OCI-LY7 (cell line): Measurements from ENCODE around the gene PPIL6. TPM values are rescaled to one million over a fixed set of nuclear protein-coding genes. Genes with fewer than 3 reads are reported as not detected.

Experiments
- BruUV-seq: library from RNA; stranded (reverse); fragments of 400-500 nt; replicated peaks from 2 replicates; lab custom pipeline; 2021; lab: Mats Ljungman, UMichigan
- CTCF ChIA-PET: fragments of 300-600 bp; sonication (Branson Sonifier 250); formaldehyde crosslinking; loops from one replicate; lab custom pipeline; 2022; ENCODE audit warnings: antibody characterized with exemption; ENCODE audit not compliant: unreplicated experiment; lab: Charles Lee
- POLR2A ChIA-PET: fragments of 300-600 bp; sonication (Branson Sonifier 250); formaldehyde crosslinking; loops from one replicate; lab custom pipeline; 2022; ENCODE audit warnings: antibody characterized with exemption; lab: Charles Lee
- DNase-seq: peaks from one replicate; pipeline ENCODE4 v3.0.0-alpha.2; 2015; ENCODE audit warnings: low spot score
- H2AFZ ChIP-seq: fragments of 200-600 bp; sonication (generic), shearing (Covaris generic); 2 replicates; pipeline ENCODE4 v1.6.1; 2014; ENCODE audit warnings: mild to moderate bottlenecking, antibody characterized with exemption, low read length, moderate library complexity
- H3K27ac ChIP-seq: fragments of 200-600 bp; sonication (generic); 2 replicates; pipeline ENCODE4 v1.5.1; 2014; ENCODE audit warnings: mixed run types, low read depth, mild to moderate bottlenecking, moderate library complexity, low read length, inconsistent platforms; ENCODE audit not compliant: poor library complexity, severe bottlenecking
- H3K36me3 ChIP-seq: fragments of 200-600 bp; sonication (generic); 2 replicates; pipeline ENCODE4 v1.6.1; 2014; ENCODE audit warnings: mild to moderate bottlenecking, antibody characterized with exemption, low read length, moderate library complexity, mixed read lengths; ENCODE audit not compliant: insufficient read depth
- H3K4me1 ChIP-seq: fragments of 200-600 bp; sonication (generic); 2 replicates; pipeline ENCODE4 v1.5.1; 2014; ENCODE audit warnings: mild to moderate bottlenecking, low read length; ENCODE audit not compliant: insufficient read depth, poor library complexity, severe bottlenecking
- H3K4me2 ChIP-seq: fragments of 200-600 bp; sonication (generic); 2 replicates; pipeline ENCODE4 v1.6.1; 2014; ENCODE audit warnings: mild to moderate bottlenecking, low read length
- H3K4me3 ChIP-seq: fragments of 200-600 bp; sonication (generic); 2 replicates; pipeline ENCODE4 v1.5.1; 2014; ENCODE audit warnings: mild to moderate bottlenecking, low read depth, low read length; ENCODE audit not compliant: poor library complexity, severe bottlenecking
- H3K79me2 ChIP-seq: fragments of 200-600 bp; sonication (generic); 2 replicates; pipeline ENCODE4 v1.6.1; 2016; ENCODE audit warnings: low read depth, mild to moderate bottlenecking, low read length, moderate library complexity, mixed read lengths; ENCODE audit not compliant: insufficient read depth
- H3K9me2 ChIP-seq: fragments of 200-600 bp; sonication (generic); 2 replicates; pipeline ENCODE4 v1.6.1; 2016; ENCODE audit warnings: mild to moderate bottlenecking, low read length, mixed read lengths; ENCODE audit not compliant: insufficient read depth
- H3K9me3 ChIP-seq: fragments of 200-600 bp; sonication (generic); 2 replicates; pipeline ENCODE4 v1.6.1; 2014; ENCODE audit warnings: mild to moderate bottlenecking, mixed run types, low read length, mixed read lengths
- H4K20me1 ChIP-seq: fragments of 200-600 bp; sonication (generic); 2 replicates; pipeline ENCODE4 v1.6.1; 2014; ENCODE audit warnings: mild to moderate bottlenecking, antibody characterized with exemption, low read length, moderate library complexity, mixed read lengths; ENCODE audit not compliant: insufficient read depth
- EZH2phosphoT487 ChIP-seq: fragments of 200-600 bp; sonication (generic); IDR thresholded peaks from 2 replicates; pipeline ENCODE4 v1.6.1; 2018; ENCODE audit warnings: low read depth, borderline replicate concordance, mild to moderate bottlenecking, mixed run types, antibody characterized with exemption, low read length, moderate library complexity, mixed read lengths
- intact Hi-C: fragments of 100-400 bp; cut with micrococcal nuclease; formaldehyde crosslinking; loops from one replicate; pipeline ENCODE4 v1.10.0; 2022; ENCODE audit not compliant: unreplicated experiment
- total RNA-seq, 2 experiments: library from RNA; depleted of rRNA in 1 of 2; stranded (reverse); fragments of >200 nt in 1 of 2; shearing (Covaris generic) in 1 of 2; gene quantifications; 2 replicates each; pipeline ENCODE4 v1.2.3, GENCODE V29; 2014 to 2022
- TF ChIP-seq, protein P1 (sequence below): fragments of 200-600 bp; sonication (generic); conservative IDR thresholded peaks from 2 replicates; pipeline ENCODE4 v1.5.1; 2014; ENCODE audit warnings: mild to moderate bottlenecking, antibody characterized with exemption, low read length, moderate library complexity, mixed read lengths

Gene PPIL6
- total RNA-seq, 2 experiments from 2014 or later, result 1.6 to 1.7 TPM

- Histone ChIP-seq H3K4me3 (no peak overlapping the region), H3K4me1 (peaks cover 39% of the 10 kb centered on the region), H2AFZ (no peak overlapping the region), H3K79me2 (peaks cover 6% of the 10 kb centered on the region; the same call in 1 of the 2 replicates), H3K36me3 (peaks cover 85% of the 10 kb centered on the region), H3K27ac (no peak overlapping the region), H3K9me2 (no peaks in the 10 kb centered on the region), H4K20me1 (no peaks in the 10 kb centered on the region), H3K4me2 (no peak overlapping the region), H3K9me3 (no peaks in the 10 kb centered on the region)
- POLR2A ChIA-PET, result no interaction called here
- CTCF ChIA-PET, result no interaction called here
- DNase-seq, result no peak
- intact Hi-C loops, result no loop called here
- TF ChIP-seq, protein P1, sequence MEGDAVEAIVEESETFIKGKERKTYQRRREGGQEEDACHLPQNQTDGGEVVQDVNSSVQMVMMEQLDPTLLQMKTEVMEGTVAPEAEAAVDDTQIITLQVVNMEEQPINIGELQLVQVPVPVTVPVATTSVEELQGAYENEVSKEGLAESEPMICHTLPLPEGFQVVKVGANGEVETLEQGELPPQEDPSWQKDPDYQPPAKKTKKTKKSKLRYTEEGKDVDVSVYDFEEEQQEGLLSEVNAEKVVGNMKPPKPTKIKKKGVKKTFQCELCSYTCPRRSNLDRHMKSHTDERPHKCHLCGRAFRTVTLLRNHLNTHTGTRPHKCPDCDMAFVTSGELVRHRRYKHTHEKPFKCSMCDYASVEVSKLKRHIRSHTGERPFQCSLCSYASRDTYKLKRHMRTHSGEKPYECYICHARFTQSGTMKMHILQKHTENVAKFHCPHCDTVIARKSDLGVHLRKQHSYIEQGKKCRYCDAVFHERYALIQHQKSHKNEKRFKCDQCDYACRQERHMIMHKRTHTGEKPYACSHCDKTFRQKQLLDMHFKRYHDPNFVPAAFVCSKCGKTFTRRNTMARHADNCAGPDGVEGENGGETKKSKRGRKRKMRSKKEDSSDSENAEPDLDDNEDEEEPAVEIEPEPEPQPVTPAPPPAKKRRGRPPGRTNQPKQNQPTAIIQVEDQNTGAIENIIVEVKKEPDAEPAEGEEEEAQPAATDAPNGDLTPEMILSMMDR, result no peak
- no peak for TF ChIP-seq EZH2phosphoT487
- BruUV-seq, result no TSS peak
Observed at GRCh38 chr6:109448615-109449014, 8.2 kb upstream of the PPIL6 start.

DNA sequence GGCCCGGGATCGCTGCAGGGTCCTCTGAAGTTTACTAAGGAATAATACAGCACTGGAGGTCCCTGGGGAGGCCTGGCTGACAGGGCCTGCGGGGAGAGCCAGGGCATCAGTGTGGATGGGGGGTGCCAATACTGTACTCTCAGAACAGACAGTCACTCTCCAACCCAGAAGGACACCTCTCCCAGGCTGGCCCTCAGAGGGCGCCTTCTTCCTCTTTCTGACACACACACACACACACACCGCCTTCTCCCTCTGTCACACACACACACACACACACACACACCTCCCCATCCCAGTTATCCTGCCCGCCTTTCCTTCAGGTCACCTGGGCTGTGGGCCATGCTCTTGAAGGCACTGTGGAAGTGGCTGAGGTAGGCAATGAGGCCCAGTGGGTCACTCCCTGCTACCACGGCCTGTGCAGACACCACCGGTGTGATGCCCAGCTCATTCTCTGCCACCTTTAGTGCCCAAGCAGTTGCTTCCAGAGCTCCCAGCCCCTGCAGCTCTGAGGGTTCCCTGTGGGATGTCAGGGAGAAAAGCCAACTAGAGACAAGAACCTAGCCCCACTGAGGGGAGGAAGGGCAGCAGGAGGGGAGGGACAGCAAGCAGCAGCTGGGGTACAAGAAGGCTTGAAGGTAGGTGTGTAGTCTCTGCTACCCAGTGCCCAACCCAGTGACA, 7.6 kb upstream of the PPIL6 start:
- H3K36me3 ChIP-seq, result peaks cover 85% of the 10 kb centered on the region
- no peaks in the 10 kb centered on the region for H3K9me3 ChIP-seq
- H2AFZ ChIP-seq, result no peak overlapping the region
- no peaks in the 10 kb centered on the region for H4K20me1 ChIP-seq
- no TSS peak for BruUV-seq
- no peak for DNase-seq
- CTCF ChIA-PET, result no interaction called here
- H3K79me2 ChIP-seq, result peaks cover under 1% of the 10 kb centered on the region; the same call in 1 of the 2 replicates
- TF ChIP-seq, protein P1, result peak; percentile 39
- no peak for TF ChIP-seq EZH2phosphoT487
- H3K4me2 ChIP-seq, result no peak overlapping the region
- no peak overlapping the region for H3K27ac ChIP-seq
- H3K4me1 ChIP-seq, result peaks cover 34% of the 10 kb centered on the region
- H3K4me3 ChIP-seq, result no peak overlapping the region
- POLR2A ChIA-PET, result interaction anchor here (1.4 kb wide), 1 partner anchor 8 kb away, joined by 4 read pairs; the partner anchor contains the start of gene MICAL1
- intact Hi-C loops, result no loop called here
- no peaks in the 10 kb centered on the region for H3K9me2 ChIP-seq

- Histone ChIP-seq H3K4me1 (peaks cover 26% of the 10 kb centered on the region), H3K79me2 (no peaks in the 10 kb centered on the region), H3K27ac (no peak overlapping the region), H3K9me3 (no peaks in the 10 kb centered on the region), H3K4me3 (no peak overlapping the region), H2AFZ (no peak overlapping the region), H3K36me3 (peaks cover 87% of the 10 kb centered on the region), H3K4me2 (no peak overlapping the region), H3K9me2 (no peaks in the 10 kb centered on the region), H4K20me1 (no peaks in the 10 kb centered on the region)
- BruUV-seq, result no TSS peak
- DNase-seq, result no peak
- intact Hi-C loops, result no loop called here
- TF ChIP-seq, protein P1, result no peak
- TF ChIP-seq EZH2phosphoT487, result no peak
- ChIA-PET CTCF (no interaction called here), POLR2A (interaction anchor here (1.4 kb wide), 1 partner anchor 9 kb away, joined by 4 read pairs; the partner anchor contains the start of gene MICAL1)
Observed at GRCh38 chr6:109447087-109447486, 6.7 kb upstream of the PPIL6 start.
